OCI-LY3 (cell line): Measurements from ENCODE around the gene SOX4.
A peak's percentile ranks its signal among the peaks of the same experiment; 100 is the strongest.

Experiments used
- H2AFZ ChIP-seq: fragments of 200-600, 300-600 bp; shearing (Covaris generic); 2 replicates; pipeline ENCODE4 v1.6.0; 2014; ENCODE audit warnings: antibody characterized with exemption, low read depth, low read length
- H3K27ac ChIP-seq: fragments of 200-600, 300-600 bp; sonication (generic); 2 replicates; pipeline ENCODE4 v1.5.1; 2014; ENCODE audit warnings: mild to moderate bottlenecking, low read length, moderate library complexity, mixed read lengths
- H3K27me3 ChIP-seq: fragments of 200-600, 300-600 bp; sonication (generic); 2 replicates; pipeline ENCODE4 v1.6.1; 2014; ENCODE audit warnings: low read depth, low read length, mixed read lengths
- H3K36me3 ChIP-seq: fragments of 200-600, 300-600 bp; sonication (generic); replicated peaks from 2 replicates; pipeline ENCODE3; 2014; ENCODE audit warnings: low read depth, low read length, mixed read lengths
- H3K4me1 ChIP-seq: fragments of 300-600, 200-600 bp; sonication (generic); 2 replicates; pipeline ENCODE4 v1.6.1; 2014; ENCODE audit warnings: low read length, mixed read lengths
- H3K4me2 ChIP-seq: fragments of 200-600, 300-600 bp; sonication (generic); 2 replicates; pipeline ENCODE4 v1.6.1; 2014; ENCODE audit warnings: low read length, mixed read lengths
- H3K4me3 ChIP-seq: fragments of 300-600, 200-600 bp; sonication (generic); 2 replicates; pipeline ENCODE4 v1.5.1; 2014; ENCODE audit warnings: antibody characterized with exemption, mild to moderate bottlenecking, low read length, moderate library complexity
- H3K79me2 ChIP-seq: fragments of 300-600, 200-600 bp; shearing (Covaris generic); 2 replicates; pipeline ENCODE4 v1.6.1; 2014; ENCODE audit warnings: mild to moderate bottlenecking, low read length, mixed read lengths
- H3K9ac ChIP-seq: fragments of 300-600, 200-600 bp; shearing (Covaris generic); 2 replicates; pipeline ENCODE4 v1.6.0; 2014; ENCODE audit warnings: mild to moderate bottlenecking, low read length, moderate library complexity
- H3K9me3 ChIP-seq: fragments of 200-600, 300-600 bp; shearing (Covaris generic); 2 replicates; pipeline ENCODE4 v1.6.1; 2014; ENCODE audit warnings: low read length, mixed read lengths; ENCODE audit not compliant: insufficient read depth
- H4K20me1 ChIP-seq: fragments of 200-600, 300-600 bp; sonication (generic); 2 replicates; pipeline ENCODE4 v1.6.1; 2016; ENCODE audit warnings: low read length, mixed read lengths; ENCODE audit not compliant: insufficient read depth
- EZH2phosphoT487 ChIP-seq: fragments of 200-600 bp; shearing (Covaris generic); IDR thresholded peaks from 2 replicates; pipeline ENCODE4 v1.6.1; 2018; ENCODE audit warnings: antibody characterized with exemption, mixed run types, low read depth
- TF ChIP-seq, protein P1 (sequence below): fragments of 200-600, 300-600 bp; sonication (generic); IDR thresholded peaks from 2 replicates; pipeline ENCODE4 v1.5.1; 2014; ENCODE audit warnings: antibody characterized with exemption, low read length, low read depth

The SOX4 gene

DNA sequence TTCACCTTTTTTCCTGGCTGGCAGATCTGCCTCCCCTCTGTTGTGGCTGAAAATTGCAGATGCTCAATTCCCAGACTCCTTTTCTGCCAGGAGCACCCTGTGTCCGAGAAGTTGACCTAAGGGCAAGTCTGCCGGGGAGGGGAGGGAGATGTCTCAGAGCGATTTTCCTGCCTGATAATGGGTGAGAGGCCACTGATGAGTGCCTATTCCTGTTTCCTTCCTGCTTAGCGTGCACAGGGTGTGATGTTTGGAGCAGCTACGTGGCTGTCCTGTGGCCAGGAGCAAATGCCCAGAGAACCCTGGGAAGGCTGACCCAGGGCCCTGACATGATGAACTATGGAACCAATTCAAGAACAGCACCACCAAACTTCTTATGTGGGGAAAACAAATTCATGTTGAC is 22.5 kb downstream of the SOX4 start:
- Histone ChIP-seq H3K36me3 (no peaks in the 10 kb centered on the region), H3K27ac (no peak overlapping the region), H3K9me3 (no peaks in the 10 kb centered on the region), H3K4me2 (no peak overlapping the region), H3K4me1 (peaks cover 30% of the 10 kb centered on the region), H3K79me2 (no peaks in the 10 kb centered on the region), H4K20me1 (no peaks in the 10 kb centered on the region), H3K27me3 (no peaks in the 10 kb centered on the region), H2AFZ (no peak overlapping the region), H3K4me3 (no peak overlapping the region), H3K9ac (no peak overlapping the region)
- TF ChIP-seq EZH2phosphoT487: no peak
- TF ChIP-seq, protein P1, sequence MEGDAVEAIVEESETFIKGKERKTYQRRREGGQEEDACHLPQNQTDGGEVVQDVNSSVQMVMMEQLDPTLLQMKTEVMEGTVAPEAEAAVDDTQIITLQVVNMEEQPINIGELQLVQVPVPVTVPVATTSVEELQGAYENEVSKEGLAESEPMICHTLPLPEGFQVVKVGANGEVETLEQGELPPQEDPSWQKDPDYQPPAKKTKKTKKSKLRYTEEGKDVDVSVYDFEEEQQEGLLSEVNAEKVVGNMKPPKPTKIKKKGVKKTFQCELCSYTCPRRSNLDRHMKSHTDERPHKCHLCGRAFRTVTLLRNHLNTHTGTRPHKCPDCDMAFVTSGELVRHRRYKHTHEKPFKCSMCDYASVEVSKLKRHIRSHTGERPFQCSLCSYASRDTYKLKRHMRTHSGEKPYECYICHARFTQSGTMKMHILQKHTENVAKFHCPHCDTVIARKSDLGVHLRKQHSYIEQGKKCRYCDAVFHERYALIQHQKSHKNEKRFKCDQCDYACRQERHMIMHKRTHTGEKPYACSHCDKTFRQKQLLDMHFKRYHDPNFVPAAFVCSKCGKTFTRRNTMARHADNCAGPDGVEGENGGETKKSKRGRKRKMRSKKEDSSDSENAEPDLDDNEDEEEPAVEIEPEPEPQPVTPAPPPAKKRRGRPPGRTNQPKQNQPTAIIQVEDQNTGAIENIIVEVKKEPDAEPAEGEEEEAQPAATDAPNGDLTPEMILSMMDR: no peak

DNA sequence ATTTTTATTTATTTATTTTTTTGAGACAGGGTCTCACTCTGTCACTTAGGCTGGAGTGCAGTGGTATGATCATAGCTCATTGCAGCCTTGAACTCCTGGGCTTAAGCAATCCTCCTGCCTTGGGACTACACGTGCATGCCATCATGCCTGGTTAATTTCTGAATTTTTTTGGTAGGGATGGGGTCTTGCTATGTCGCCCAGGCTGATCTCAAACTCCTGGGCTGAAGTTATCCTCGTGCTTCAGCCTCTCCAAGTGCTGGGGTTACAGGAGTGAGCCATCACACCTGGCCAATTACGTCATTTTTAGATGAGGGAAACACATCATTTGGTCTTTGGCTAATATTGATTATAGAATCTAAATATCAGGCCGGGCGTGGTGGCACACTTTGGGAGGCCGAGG is 32.1 kb downstream of the SOX4 start:
- no peak overlapping the region for H3K9ac ChIP-seq
- no peaks in the 10 kb centered on the region for H3K27me3 ChIP-seq
- no peaks in the 10 kb centered on the region for H3K36me3 ChIP-seq
- H3K4me2 ChIP-seq: no peak overlapping the region
- no peak overlapping the region for H3K27ac ChIP-seq
- no peaks in the 10 kb centered on the region for H3K79me2 ChIP-seq
- H2AFZ ChIP-seq: no peak overlapping the region
- H4K20me1 ChIP-seq: no peaks in the 10 kb centered on the region
- no peaks in the 10 kb centered on the region for H3K9me3 ChIP-seq
- no peak overlapping the region for H3K4me3 ChIP-seq
- TF ChIP-seq, protein P1: no peak
- no peak for TF ChIP-seq EZH2phosphoT487
- peaks cover 12% of the 10 kb centered on the region for H3K4me1 ChIP-seq

DNA sequence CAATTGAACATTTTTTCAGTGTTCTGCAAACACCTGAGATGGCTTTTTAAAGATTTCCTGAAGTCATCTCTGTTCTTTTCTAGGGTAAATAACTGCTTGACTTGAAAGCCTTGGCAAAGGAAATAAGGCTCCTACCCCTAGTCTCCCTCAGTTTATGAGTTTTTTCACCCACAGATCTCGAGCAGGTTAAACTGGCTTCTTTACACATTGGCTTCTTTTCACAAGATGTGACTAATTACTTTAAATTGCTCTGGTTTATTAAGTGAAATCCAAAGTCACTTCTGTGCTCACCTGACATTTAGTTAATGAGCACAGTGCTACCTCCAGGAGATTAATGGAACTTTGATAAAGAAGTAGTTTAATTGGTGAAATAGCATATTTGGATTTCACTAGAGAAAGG is 33.2 kb downstream of the SOX4 start:
- no peak overlapping the region for H3K9ac ChIP-seq
- H3K4me3 ChIP-seq: no peak overlapping the region
- TF ChIP-seq, protein P1: no peak
- TF ChIP-seq EZH2phosphoT487: no peak
- no peaks in the 10 kb centered on the region for H3K36me3 ChIP-seq
- no peaks in the 10 kb centered on the region for H3K27me3 ChIP-seq
- H3K4me1 ChIP-seq: peaks cover 12% of the 10 kb centered on the region
- H3K4me2 ChIP-seq: no peak overlapping the region
- no peak overlapping the region for H2AFZ ChIP-seq
- H3K9me3 ChIP-seq: no peaks in the 10 kb centered on the region
- no peaks in the 10 kb centered on the region for H3K79me2 ChIP-seq
- H4K20me1 ChIP-seq: no peaks in the 10 kb centered on the region
- H3K27ac ChIP-seq: no peak overlapping the region

DNA sequence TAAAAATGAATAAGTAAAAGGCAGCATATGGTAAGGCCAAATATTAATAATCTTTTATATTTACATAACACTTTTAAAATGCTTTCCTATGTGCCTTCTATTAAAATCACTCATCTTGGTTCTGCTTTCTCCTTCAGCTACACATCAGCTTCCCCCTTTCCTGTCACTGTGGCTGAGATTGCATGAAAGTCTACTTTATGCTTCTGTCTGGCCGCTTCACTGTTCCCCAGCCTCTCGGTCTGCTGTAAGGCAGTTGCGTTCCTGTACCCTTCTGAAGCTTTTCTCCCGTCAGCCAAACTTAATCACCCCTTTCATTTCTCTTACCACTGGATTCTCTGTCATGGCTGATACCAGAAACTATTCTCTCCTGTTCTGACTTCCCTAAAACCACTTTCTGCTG is 34.6 kb downstream of the SOX4 start:
- no peak overlapping the region; the same call in 1 of the 2 replicates for H3K9ac ChIP-seq
- peak overlapping the region; percentile 47 for H3K4me2 ChIP-seq
- no peaks in the 10 kb centered on the region for H3K9me3 ChIP-seq
- H3K36me3 ChIP-seq: no peaks in the 10 kb centered on the region
- H3K27me3 ChIP-seq: no peaks in the 10 kb centered on the region
- peaks cover 12% of the 10 kb centered on the region for H3K4me1 ChIP-seq
- no peaks in the 10 kb centered on the region for H3K79me2 ChIP-seq
- peak overlapping the region; percentile 42; the same call in 1 of the 2 replicates for H2AFZ ChIP-seq
- no peaks in the 10 kb centered on the region for H4K20me1 ChIP-seq
- H3K27ac ChIP-seq: peak overlapping the region; percentile 44
- TF ChIP-seq EZH2phosphoT487: no peak
- TF ChIP-seq, protein P1: no peak
- peak overlapping the region; percentile 29 for H3K4me3 ChIP-seq
